Inflammatory macrophage (primary cell): ENCODE data around the gene PPP4R1.
A peak's percentile ranks its signal among the peaks of the same experiment; 100 is the strongest.
"Not testable (repeated sequence)": the region's sequence is repeated elsewhere in the genome, so short reads cannot be mapped to it uniquely, and the experiment has no call there.

Experiments
- DNase-seq, 2 donors: peaks; one replicate each; pipeline ENCODE4 v3.0.0-alpha.2; 2020 to 2022
- total RNA-seq, 18 experiments: gene quantifications; one replicate each; lab custom pipeline; 2026; ENCODE audit warnings: mixed read lengths in 6 of 18, inconsistent platforms in 2 of 18; lab: John Stamatoyannopoulos, UW

Gene PPP4R1
- total RNA-seq, result 70.8 to 119 (median 106) reads per million in 18 experiments

GRCh38 chr18:9614401-9615279 lies at the start of gene PPP4R1:
Gene PPP4R1 (minus strand): TSS chr18:9614559. CDS start chr18:9614484, 75 bp downstream.
- DNase-seq, result peak; percentile 69 to 80

GRCh38 chr18:9663377-9663776 lies 49.0 kb upstream of the PPP4R1 start:
- DNase-seq, result no peak

GRCh38 chr18:9661564-9661963 lies 47.2 kb upstream of the PPP4R1 start:
- no peak for DNase-seq

- DNase-seq, result no peak
Observed at GRCh38 chr18:9659499-9660375, 45.4 kb upstream of the PPP4R1 start.

- no peak for DNase-seq
Observed at GRCh38 chr18:9658087-9658641, 43.8 kb upstream of the PPP4R1 start.

- DNase-seq, result no peak
Observed at GRCh38 chr18:9655232-9655767, 40.9 kb upstream of the PPP4R1 start.

- DNase-seq, result no peak
Observed at GRCh38 chr18:9653390-9653789, 39.0 kb upstream of the PPP4R1 start.

- no peak for DNase-seq
Observed at GRCh38 chr18:9649164-9649540, 34.8 kb upstream of the PPP4R1 start.

- no peak for DNase-seq
Observed at GRCh38 chr18:9648431-9649163, 34.2 kb upstream of the PPP4R1 start.

GRCh38 chr18:9647496-9648323 lies 33.4 kb upstream of the PPP4R1 start:
- DNase-seq, result peak in 1 of 2 donors; percentile 19

- DNase-seq, result no peak
Observed at GRCh38 chr18:9643549-9643948, 29.2 kb upstream of the PPP4R1 start.

- DNase-seq, result no peak
Observed at GRCh38 chr18:9642799-9643462, 28.6 kb upstream of the PPP4R1 start.

GRCh38 chr18:9641081-9641480 lies 26.7 kb upstream of the PPP4R1 start:
- DNase-seq, result not testable (repeated sequence)

- DNase-seq, result no peak
Observed at GRCh38 chr18:9638886-9639285, 24.5 kb upstream of the PPP4R1 start.

- DNase-seq, result no peak
Observed at GRCh38 chr18:9637036-9637767, 22.8 kb upstream of the PPP4R1 start.

GRCh38 chr18:9634856-9635255 lies 20.5 kb upstream of the PPP4R1 start:
- DNase-seq, result no peak

GRCh38 chr18:9631814-9632496 lies 17.6 kb upstream of the PPP4R1 start:
- DNase-seq, result no peak

- DNase-seq, result no peak
Observed at GRCh38 chr18:9630444-9630843, 16.1 kb upstream of the PPP4R1 start.

GRCh38 chr18:9629709-9630108 lies 15.3 kb upstream of the PPP4R1 start:
- DNase-seq, result peak; percentile 40 to 60
